Neuron (in vitro differentiated cells): ENCODE measurements around the gene TMEM145.

Experiments used
- H2AFZ ChIP-seq: one replicate; pipeline ENCODE4 v1.6.1; 2013; ENCODE audit warnings: low read depth, mild to moderate bottlenecking, inconsistent platforms, low read length, moderate library complexity
- H3K27me3 ChIP-seq: one replicate; pipeline ENCODE4 v1.6.1; 2013; ENCODE audit warnings: low read length; ENCODE audit not compliant: insufficient read depth
- H3K36me3 ChIP-seq: one replicate; pipeline ENCODE4 v1.6.1; 2013; ENCODE audit warnings: low read length; ENCODE audit not compliant: insufficient read depth
- H3K4me1 ChIP-seq: one replicate; pipeline ENCODE4 v1.6.1; 2013; ENCODE audit warnings: low read length; ENCODE audit not compliant: insufficient read depth
- H3K4me3 ChIP-seq: 2 replicates; pipeline ENCODE4 v1.5.1; 2013; ENCODE audit warnings: mild to moderate bottlenecking, low read length, moderate library complexity
- H3K9me3 ChIP-seq: one replicate; pipeline ENCODE4 v1.6.1; 2013; ENCODE audit warnings: low read length

The TMEM145 gene

DNA sequence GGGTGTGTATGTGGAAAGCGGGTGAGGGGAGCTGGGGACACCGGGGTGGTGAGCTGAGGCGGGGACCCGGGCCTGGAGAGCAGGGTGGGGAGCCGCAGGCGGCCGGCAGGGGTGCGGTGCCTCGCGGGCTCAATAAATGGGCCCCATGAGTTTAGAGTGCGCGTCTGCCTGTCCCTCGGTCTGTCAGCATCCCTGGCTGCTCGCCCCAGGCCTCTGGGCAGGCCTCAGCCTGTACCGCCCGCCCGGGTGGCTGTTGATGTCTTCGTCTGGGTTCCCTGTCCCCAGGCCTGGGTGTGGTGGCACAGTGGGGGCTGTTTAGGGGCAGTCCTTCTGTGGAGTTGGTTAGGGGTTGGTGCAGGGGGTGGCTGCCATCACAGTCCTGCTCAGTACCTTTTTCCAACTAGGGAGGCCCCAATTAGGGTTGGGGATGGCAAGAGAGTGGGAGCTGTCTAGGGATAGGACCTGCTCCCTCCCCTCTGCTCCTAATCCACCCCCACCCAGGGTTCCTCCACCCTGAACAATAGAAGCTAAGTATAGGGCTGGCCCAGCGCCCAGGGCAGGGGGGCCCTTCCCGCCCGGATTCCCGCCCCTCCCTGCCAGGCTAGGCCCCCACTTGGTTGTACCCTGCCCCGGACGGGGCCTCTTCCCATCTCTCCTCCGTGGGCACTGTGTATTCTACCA lies 31.8 kb upstream of the TMEM145 start:
- Histone ChIP-seq H3K36me3 (no peaks in the 10 kb centered on the region), H3K27me3 (no peaks in the 10 kb centered on the region), H2AFZ (no peak overlapping the region), H3K4me1 (peaks cover 52% of the 10 kb centered on the region), H3K9me3 (no peaks in the 10 kb centered on the region), H3K4me3 (peak overlapping the region; percentile 77)

DNA sequence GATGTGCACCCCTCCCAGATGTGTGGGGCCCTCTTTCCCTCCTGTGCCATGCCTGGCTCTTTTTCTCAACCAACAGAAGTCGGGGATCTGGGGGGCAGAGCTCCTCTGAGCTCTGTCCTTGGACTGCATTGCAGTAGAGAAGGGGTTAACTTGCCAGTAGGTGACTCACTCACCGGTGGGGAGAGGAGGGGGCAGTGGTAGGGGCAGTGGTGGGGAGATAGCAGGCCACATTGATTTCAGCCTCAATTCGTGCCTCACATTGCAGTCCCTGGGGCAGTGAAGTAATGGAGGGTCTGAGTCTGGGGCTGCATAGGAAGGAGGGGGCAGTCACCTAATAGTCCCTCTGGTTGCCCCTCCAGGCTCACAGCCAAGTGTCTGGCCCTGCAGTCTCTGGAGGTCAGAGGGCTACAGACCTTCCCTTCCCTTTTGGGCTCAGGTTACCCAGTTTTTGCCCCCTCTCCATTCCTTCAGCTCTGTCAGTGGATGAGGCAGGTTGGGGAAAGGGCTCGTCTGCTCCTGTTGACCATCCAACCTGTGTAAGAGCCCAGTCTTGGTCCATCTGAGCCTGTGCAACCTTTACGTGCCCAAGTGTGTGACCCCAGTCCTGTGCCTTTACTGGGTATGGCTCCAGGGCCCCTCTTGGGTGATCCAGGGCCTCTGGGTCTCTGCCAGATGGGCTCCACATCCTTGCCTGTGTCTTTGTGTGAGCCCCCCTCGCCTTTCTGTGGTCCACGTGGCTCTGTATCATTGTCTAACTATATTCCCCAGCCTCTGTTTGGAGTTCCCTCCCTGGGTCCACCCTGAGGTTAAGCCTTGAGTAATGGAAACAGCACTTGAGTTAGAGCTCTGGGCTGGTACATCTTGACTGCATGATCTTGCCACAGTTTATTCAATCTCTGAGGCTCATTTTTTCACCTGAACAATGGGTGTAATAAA lies 31.0 kb upstream of the TMEM145 start:
- peaks cover 5% of the 10 kb centered on the region for H3K36me3 ChIP-seq
- H3K9me3 ChIP-seq, result no peaks in the 10 kb centered on the region
- H3K4me1 ChIP-seq, result peaks cover 52% of the 10 kb centered on the region
- H2AFZ ChIP-seq, result no peak overlapping the region
- no peaks in the 10 kb centered on the region for H3K27me3 ChIP-seq
- peak overlapping the region; percentile 77 for H3K4me3 ChIP-seq

DNA sequence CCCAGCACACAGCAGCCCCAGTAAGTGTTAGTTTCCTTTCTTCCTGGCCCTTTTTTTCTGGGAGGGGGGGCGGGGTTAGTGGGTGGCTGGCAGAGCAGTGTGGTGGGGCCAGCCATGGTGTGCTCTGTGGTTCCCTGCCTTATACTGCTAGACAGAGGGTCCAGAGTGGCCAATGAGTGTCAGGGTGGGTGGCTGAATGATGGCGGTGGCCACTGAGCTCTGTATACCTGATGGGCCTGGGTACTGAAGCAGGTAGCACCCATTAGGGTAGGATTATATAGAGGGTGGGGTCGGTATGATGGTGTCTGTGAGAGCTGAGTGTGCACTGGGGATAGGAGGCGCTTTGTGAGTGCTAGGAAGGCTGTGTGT lies 30.3 kb upstream of the TMEM145 start:
- Histone ChIP-seq H3K4me3 (no peak overlapping the region), H3K9me3 (no peaks in the 10 kb centered on the region), H3K4me1 (peaks cover 52% of the 10 kb centered on the region), H2AFZ (no peak overlapping the region), H3K27me3 (no peaks in the 10 kb centered on the region), H3K36me3 (peaks cover 12% of the 10 kb centered on the region)

DNA sequence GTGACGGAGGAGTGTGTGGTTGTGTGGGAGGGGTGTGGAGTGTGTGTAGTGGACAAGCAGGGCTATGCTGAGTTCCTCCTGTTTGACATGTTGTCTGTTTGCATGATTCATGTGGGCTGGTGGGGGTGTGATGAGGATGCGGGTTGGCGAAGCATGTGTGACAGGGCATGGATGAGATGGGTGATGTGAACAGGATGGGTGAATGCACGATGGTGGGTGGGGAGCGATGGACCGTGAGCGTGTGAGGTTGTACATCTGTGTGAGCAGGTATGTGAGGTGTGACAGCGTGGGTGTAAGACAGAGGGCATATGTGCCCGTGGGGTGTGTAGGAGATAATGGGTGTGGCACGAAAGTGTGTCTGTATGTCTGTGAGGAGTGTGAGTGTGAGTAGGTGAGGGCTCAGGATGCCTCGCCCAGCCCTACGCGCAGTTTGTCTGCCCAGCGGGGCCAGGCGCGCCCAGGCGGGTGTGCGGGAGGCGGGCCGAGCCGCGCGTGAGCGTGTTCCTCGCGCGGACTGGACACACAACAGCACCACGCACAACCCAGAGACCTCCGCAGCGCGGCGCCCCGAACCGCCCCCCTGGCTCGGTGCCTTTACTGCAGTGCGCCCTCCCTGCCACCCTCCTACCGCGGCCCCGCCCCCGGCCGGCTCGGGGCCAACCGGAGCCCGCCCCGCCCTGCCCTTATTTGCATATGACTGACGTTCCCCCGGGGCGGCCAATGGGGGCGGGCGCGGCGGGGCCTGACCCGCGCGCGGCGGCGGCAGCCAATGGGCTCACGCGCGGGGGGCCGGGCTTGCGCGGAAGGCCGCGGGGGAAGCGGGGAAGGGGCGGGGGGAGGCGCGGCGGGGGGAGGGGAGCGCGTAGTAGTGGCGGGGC lies 29.7 kb upstream of the TMEM145 start:
- H2AFZ ChIP-seq, result no peak overlapping the region
- no peaks in the 10 kb centered on the region for H3K9me3 ChIP-seq
- peaks cover 18% of the 10 kb centered on the region for H3K36me3 ChIP-seq
- peaks cover 52% of the 10 kb centered on the region for H3K4me1 ChIP-seq
- H3K4me3 ChIP-seq, result peak overlapping the region; percentile 49
- no peaks in the 10 kb centered on the region for H3K27me3 ChIP-seq

DNA sequence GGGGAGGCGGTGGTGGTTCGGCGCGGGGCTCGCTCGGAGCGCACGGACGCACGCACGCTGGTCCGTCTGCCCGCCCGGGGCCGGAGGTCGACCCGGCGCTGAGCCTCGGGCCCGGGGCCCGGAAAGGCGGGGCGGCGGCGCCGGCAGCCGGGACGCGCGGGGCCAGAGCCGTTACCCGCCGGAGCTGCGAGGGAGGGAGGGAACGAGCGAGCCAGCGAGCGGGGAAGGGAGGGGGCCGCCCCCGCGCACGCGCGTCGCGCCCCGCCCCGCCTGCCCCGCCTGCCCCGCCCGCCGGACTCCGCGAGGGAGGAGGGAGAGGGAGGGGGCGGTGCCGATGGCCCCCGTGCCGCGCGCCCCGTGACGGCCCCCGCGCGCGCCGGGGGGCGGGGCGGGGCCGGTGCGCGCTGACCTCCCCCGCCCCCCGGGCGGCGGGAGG lies 29.0 kb upstream of the TMEM145 start:
- no peak overlapping the region for H2AFZ ChIP-seq
- H3K4me1 ChIP-seq, result peaks cover 48% of the 10 kb centered on the region
- H3K9me3 ChIP-seq, result no peaks in the 10 kb centered on the region
- peaks cover 25% of the 10 kb centered on the region for H3K36me3 ChIP-seq
- H3K4me3 ChIP-seq, result peak overlapping the region; percentile 49
- no peaks in the 10 kb centered on the region for H3K27me3 ChIP-seq

DNA sequence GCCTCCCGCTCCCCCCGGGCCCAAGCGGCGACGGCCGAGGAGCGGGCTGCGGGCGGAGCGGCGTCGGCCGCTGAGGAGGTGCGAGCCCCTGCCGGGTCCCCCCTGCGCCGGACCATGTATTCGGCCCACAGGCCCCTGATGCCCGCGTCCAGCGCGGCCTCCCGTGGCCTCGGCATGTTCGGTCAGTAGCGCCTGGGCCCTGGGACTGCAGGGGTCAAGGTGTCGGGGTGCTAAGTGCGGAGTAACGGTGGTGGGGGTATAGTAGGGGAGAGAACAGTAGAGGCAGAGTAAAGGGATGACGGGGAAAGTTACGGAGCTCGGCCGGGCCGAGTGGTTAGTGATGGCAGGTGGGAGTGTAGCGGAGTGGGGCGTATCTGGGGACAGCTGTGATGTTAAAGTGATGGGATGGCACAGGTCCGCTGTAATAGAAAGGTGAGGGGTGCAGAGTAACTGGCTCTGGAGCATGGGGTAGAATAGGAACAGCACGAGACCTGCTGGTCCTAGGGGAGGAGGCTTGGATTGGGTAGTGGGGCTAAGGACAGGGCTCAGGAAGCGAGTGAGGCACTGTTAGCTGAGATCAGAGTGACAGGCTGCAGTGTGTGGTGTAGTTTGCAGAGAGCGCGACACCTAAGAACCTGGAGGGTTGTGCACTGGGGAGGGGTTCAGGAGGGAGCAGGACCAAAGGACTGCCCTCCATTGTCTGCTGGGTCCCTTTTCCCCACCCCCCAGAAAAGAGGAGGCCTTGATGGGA lies 28.3 kb upstream of the TMEM145 start:
- no peaks in the 10 kb centered on the region for H3K27me3 ChIP-seq
- peaks cover 42% of the 10 kb centered on the region for H3K4me1 ChIP-seq
- H3K4me3 ChIP-seq, result peak overlapping the region; percentile 67
- no peaks in the 10 kb centered on the region for H3K9me3 ChIP-seq
- H2AFZ ChIP-seq, result no peak overlapping the region
- peaks cover 32% of the 10 kb centered on the region for H3K36me3 ChIP-seq

DNA sequence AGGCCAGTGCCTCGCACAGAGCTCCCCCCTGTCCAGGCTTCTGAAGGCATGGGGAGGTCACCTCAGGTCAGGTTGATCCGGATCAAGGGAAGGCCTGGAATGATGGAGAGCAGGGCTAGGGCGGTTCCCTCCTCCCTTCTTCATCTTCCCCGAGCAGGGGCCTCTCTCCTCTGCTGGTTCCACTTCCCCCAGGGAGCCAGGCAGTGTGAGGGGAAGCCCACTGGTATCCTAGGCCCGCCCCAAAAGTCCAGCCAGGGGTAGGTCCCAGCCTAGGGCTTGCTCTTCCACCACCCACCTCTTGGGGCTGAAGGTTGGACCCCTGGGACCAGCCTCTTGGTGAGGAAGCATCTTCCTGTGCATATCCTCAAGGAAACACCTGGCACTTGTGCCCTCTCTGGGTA lies 27.6 kb upstream of the TMEM145 start:
- H3K4me1 ChIP-seq, result peaks cover 42% of the 10 kb centered on the region
- H3K9me3 ChIP-seq, result no peaks in the 10 kb centered on the region
- peak overlapping the region; percentile 67 for H3K4me3 ChIP-seq
- peaks cover 39% of the 10 kb centered on the region for H3K36me3 ChIP-seq
- H3K27me3 ChIP-seq, result no peaks in the 10 kb centered on the region
- H2AFZ ChIP-seq, result no peak overlapping the region

DNA sequence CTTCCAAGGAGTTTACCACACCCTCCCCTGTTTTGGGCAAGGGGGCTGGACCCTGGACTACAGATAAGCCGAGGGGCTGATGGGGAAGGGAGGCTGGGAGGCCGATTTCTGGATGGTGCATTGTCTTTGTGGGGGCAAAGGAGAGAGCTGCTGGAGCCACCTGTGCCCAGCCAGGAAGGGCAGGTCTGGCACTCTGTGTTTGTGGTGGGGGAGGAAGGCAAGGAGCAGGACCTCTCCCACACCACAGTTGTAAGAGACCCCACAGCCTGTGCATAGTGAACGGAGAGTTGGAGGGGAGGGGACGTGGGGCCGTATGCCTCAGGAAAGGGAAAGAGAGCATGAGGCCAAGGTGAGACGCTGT lies 27.1 kb upstream of the TMEM145 start:
- H3K36me3 ChIP-seq, result peaks cover 44% of the 10 kb centered on the region

DNA sequence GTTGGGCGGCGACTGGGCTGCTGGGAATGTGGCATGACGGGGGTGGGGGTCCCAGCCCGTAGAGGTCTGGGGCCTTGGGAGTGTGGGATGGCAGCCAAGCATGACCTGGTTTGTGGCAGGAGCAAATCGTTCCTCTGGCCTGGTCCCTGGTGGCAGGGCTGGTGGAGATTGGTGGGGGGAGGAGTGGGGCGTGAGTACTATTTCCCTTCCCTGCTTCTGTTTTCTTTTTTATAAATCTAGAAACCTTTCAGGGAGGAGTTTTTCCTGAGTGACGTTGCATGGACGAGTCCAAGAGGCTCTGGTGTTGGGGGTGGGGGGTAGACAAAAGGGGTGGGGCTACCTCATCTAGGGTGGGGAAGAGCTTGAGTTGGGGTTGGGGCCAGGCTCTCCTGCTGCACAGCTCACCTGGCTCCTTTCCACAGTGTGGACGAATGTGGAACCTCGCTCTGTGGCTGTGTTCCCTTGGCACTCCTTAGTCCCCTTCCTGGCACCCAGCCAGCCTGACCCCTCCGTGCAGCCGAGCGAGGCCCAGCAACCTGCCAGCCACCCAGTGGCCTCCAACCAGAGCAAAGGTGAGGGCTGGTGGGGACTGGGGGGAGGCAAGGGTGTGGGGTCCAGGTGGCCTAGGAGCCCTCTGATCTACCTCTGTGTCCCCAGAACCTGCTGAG lies 26.6 kb upstream of the TMEM145 start:
- Histone ChIP-seq H3K36me3 (peaks cover 48% of the 10 kb centered on the region), H3K27me3 (no peaks in the 10 kb centered on the region), H3K9me3 (no peaks in the 10 kb centered on the region), H3K4me3 (no peak overlapping the region), H3K4me1 (peaks cover 37% of the 10 kb centered on the region), H2AFZ (no peak overlapping the region)

More for the DNA sequence above, 27.1 kb upstream of the TMEM145 start:
- no peak overlapping the region for H2AFZ ChIP-seq
- H3K9me3 ChIP-seq, result no peaks in the 10 kb centered on the region
- H3K27me3 ChIP-seq, result no peaks in the 10 kb centered on the region
- peak overlapping the region; percentile 67 for H3K4me3 ChIP-seq
- peaks cover 42% of the 10 kb centered on the region for H3K4me1 ChIP-seq

DNA sequence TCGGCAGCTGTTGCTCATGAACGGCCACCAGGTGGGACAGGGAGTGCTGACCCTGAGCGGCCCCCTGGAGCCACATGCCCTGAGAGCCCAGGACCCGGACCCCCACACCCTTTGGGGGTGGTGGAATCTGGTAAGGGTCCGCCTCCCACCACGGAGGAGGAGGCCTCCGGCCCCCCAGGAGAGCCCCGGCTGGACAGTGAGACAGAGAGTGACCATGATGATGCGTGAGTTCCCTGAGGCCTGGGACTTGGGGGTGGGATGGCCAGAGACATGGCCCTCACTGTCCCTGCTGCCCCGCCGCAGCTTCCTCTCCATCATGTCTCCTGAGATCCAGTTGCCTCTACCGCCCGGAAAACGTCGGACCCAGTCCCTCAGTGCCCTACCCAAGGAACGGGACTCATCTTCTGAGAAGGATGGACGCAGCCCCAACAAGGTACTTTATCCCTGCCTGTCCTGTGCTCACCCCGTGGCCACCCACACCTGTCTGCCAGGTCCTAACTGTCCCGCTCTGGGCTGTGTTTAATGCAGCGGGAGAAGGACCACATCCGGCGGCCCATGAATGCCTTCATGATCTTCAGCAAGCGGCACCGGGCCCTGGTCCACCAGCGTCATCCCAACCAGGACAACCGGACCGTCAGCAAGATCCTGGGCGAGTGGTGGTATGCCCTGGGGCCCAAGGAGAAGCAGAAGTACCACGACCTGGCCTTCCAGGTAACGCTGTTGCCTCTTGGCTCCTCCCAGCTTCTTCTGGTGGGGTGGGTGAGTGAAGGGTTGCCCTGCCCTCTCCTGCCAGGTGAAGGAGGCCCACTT lies 25.9 kb upstream of the TMEM145 start:
- H3K36me3 ChIP-seq, result peaks cover 56% of the 10 kb centered on the region
- no peak overlapping the region for H3K4me3 ChIP-seq

DNA sequence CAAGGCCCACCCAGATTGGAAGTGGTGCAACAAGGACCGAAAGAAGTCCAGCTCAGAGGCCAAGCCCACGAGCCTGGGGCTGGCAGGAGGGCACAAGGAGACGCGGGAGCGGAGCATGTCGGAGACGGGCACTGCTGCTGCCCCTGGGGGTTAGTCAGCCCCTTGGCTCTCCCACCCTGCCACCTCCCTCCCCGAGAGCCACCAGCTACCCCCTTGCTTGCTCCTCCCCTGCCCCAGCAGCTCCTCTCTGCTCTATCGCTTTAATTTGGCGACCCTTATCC lies 25.3 kb upstream of the TMEM145 start:
- Histone ChIP-seq H3K9me3 (no peaks in the 10 kb centered on the region), H3K36me3 (peaks cover 61% of the 10 kb centered on the region)

More for the DNA sequence above, 25.9 kb upstream of the TMEM145 start:
- H3K4me1 ChIP-seq, result peaks cover 30% of the 10 kb centered on the region
- H3K27me3 ChIP-seq, result no peaks in the 10 kb centered on the region
- no peaks in the 10 kb centered on the region for H3K9me3 ChIP-seq
- H2AFZ ChIP-seq, result no peak overlapping the region

More for the DNA sequence above, 25.3 kb upstream of the TMEM145 start:
- Histone ChIP-seq H3K27me3 (no peaks in the 10 kb centered on the region), H3K4me1 (peaks cover 25% of the 10 kb centered on the region), H2AFZ (no peak overlapping the region), H3K4me3 (no peak overlapping the region)
